GM18867 (cell line): ENCODE data around the gene BHLHA15.

Experiments
- ATAC-seq: cut with Tn5 transposase; IDR thresholded peaks from one replicate; pipeline ENCODE4 v1.9.1; 2021; ENCODE audit warnings: mild to moderate bottlenecking, moderate library complexity; ENCODE audit not compliant: unreplicated experiment

Gene BHLHA15

GRCh38 chr7:98186452-98187137, 24.6 kb upstream of the BHLHA15 start:
- no peak for ATAC-seq

DNA sequence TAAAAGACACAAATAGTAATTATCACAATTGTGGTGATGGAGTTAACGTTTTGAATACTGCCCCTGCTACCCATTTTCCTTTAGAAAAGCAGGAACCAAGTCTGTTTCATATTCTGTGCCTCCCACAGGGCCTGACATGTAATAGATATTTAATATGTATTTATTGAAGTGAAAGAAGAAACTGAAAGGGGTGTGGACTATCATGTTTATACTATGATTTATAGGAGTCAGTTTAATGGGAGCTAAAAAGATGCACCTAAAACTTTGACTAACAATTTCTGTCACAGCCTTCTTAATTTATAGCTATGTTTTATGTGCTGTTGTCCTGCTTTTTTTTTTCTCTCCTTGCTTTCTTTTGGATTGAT, 24.1 kb upstream of the BHLHA15 start:
- ATAC-seq, result no peak

DNA sequence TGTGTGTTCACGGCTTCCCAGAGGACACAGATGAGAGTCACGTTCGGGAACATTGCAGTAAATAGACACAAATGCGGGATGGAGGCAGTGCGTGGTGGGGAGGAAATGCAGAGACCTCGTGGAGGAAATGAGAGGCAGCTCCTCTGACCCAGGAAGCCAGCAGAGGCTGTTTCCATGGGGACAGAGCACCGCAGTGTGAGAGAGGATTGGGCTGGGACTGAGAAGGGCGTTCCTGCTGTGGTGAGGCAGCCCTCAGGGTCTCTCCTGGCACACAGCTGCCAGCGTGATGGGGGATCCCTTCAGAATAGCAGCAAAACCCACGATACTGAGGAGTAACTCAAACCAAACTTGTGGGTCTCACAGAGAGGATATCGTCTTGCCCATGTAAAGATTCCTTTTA, 21.7 kb upstream of the BHLHA15 start:
- ATAC-seq, result no peak

GRCh38 chr7:98191668-98192431, 19.4 kb upstream of the BHLHA15 start:
- ATAC-seq, result no peak

DNA sequence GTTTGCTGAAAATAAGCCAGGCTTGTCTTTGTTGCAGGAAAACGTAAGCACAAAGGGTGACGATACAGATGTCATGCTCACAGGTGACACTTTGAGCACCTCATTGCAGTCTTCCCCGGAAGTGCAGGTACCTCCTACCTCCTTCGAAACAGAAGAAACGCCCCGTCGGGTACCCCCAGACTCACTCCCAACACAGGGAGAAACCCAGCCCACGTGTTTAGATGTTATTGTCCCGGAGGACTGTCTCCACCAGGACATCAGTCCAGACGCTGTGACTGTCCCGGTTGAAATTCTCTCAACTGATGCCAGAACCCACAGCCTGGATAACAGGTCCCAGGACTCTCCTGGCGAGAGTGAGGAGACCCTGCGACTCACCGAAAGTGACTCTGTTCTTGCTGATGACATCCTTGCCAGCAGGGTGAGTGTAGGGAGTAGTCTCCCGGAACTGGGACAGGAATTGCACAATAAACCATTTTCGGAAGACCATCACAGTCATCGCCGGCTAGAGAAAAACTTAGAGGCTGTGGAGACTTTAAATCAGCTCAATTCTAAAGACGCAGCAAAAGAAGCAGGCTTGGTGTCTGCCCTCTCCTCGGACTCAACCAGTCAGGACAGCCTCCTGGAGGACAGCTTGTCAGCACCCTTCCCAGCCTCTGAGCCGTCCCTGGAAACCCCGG, 18.3 kb upstream of the BHLHA15 start:
- no peak for ATAC-seq

DNA sequence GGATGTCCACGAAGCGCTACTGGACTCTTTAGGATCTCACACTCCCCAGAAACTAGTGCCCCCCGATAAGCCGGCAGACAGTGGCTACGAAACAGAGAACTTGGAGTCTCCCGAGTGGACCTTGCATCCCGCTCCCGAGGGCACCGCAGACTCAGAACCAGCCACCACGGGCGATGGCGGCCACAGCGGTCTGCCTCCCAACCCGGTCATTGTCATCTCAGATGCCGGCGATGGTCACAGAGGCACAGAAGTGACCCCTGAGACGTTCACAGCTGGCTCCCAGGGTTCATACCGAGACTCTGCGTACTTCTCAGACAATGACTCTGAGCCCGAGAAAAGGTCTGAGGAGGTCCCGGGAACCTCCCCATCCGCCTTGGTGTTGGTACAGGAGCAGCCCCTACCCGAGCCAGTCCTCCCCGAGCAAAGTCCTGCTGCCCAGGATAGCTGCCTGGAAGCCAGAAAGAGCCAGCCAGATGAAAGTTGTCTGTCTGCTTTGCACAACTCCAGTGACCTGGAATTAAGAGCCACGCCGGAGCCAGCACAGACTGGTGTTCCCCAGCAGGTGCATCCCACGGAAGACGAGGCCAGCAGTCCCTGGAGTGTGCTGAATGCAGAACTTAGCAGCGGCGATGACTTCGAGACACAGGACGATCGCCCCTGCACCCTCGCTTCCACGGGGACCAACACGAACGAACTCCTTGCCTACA, 17.6 kb upstream of the BHLHA15 start:
- ATAC-seq, result no peak

DNA sequence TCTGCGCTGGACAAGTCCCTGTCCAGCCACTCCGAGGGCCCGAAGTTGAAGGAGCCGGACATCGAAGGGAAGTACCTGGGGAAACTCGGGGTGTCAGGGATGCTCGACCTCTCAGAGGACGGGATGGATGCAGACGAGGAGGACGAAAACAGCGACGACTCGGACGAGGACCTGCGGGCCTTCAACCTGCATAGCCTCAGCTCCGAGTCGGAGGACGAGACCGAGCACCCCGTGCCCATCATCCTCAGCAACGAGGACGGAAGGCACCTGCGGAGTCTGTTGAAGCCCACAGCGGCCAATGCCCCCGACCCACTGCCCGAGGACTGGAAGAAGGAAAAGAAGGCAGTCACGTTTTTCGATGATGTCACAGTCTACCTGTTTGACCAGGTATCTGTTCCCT, 17.1 kb upstream of the BHLHA15 start:
- no peak for ATAC-seq

GRCh38 chr7:98194672-98195457, 16.4 kb upstream of the BHLHA15 start:
- ATAC-seq, result no peak

GRCh38 chr7:98196706-98197605, 14.3 kb upstream of the BHLHA15 start:
- ATAC-seq, result no peak

DNA sequence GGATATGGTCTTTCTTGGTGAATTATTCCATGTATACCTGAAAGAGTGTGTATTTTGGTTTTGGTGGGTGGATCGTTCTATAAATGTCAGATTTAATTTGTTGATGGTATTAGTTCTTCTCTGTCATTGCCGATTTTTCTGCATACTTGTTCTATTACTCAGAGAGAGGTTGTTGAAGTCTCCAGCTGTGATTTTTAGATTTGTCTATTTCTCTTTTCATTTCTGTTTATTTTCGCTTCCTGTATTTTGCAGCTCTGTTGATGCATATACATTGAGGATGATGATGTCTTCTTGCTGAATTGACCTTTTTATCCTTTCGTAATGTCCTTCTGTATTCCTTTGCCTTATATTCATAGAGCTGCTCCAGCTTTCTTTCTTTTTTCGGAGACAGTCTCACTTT, 12.1 kb upstream of the BHLHA15 start:
- no peak for ATAC-seq

DNA sequence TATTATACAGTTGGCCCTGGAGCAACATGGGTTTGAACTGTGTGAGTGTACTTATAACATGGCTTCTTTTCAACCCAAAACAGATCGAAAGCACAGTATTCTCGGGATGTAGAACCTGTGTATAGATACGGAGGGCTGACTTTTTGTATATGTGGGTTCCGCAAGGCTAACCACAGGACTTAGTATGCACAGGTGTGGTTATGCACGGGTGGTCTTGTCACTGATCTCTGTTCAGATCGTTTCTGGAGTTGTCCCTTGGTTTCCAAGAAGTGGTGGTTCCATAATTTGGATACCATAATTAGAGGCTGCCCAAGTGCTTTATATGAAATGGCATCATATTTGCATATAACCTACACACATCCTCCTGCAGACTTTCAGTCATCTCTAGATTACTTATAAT, 10.9 kb upstream of the BHLHA15 start:
- peak; percentile 41 for ATAC-seq

- ATAC-seq, result peak; percentile 91
These were observed 8.7 kb upstream of the BHLHA15 start for GRCh38 chr7:98202367-98203195.

DNA sequence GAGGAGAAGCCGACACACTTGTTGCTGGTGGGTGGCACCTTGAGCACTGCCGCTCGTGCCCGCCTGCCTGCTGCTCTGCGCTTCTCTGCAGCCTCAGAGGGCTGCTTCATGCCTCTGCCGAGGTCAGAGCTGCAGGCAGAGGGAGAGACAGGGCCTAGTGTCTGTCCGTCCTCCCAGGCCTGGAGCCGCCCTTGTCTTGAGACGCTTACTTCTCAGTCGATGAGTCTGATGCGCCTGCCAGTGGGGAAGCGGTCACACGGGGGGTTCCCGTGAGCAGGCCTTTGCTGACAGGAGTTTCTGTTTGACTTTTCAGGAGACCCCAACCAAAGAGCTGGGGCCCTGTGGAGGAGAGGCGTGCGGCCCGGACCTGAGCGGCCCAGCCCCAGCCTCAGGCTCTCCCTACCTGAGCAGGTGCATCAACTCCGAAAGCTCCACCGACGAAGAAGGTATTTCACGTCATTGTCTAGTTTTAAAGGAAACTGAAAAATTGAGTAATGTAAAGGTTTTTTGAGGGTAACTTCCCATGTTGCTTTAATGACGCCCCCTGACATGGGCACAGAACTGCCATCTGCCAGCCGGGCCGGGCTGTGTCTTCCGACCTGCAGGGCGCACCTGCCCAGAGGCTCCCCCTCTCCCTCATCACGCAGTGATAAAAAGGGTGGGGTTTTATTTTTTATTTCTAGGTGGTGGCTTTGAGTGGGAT, 7.8 kb upstream of the BHLHA15 start:
- ATAC-seq, result peak; percentile 26

DNA sequence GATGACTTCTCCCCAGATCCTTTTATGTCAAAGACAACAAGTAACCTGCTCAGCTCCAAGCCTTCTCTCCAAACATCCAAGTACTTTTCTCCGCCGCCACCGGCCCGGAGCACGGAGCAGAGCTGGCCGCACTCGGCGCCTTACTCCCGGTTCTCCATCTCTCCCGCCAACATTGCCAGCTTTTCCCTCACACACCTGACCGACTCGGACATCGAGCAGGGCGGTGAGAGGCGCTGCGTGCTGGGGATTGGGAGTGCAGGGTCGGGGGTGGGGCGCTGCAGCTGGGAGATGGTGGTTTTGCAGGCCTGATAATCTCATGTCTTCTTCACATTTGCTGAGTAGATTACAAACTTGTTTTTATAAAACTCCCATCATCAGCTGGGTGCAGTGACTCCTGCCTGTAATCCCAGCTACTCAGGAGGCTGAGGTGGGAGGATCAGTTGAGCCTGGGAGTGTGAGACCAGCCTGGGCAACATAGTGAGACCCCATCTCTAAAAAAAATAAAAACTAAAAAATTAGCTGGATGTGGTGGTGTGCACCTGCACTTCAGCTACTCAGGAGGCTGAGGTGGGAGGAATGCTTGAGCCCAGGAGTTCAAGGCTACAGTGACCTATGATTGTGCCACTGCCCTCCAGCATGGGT, 7.2 kb upstream of the BHLHA15 start:
- no peak for ATAC-seq

GRCh38 chr7:98204670-98205069, 6.6 kb upstream of the BHLHA15 start:
- ATAC-seq, result no peak

DNA sequence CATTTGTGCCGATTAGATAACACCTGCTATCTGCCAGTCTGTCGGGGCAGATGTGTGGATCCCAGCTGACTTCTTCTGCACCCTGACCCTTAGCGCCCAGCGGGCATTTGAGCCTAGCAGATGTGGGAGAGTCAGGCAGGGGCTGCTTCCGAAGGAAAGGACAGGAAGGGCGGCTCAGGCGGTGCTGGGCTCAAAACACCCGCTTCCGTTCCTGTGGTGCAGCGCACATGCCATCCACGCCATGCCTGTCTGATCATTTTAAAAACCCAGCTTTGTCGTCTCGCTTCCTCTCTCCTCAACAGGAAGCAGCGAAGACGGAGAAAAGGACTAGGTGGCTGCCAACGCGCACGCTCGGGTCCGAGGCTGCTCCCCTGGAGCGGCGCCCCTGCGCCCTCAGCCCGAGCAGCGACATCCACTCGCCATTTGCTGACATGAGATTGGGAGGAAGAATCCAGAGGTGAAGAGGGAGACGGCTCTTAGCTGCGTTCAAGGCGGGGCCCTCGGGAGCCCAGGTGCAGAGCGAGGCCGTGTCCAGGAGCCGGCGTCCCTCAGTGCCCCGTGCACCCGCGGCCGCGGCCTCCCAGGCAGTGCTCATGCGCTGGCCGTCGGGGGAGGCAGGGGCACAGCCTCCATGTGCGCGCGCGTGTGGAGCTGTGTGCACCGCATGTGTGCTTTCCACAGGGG, 5.9 kb upstream of the BHLHA15 start:
- ATAC-seq, result no peak
